DMS79 treated with DMSO at 0.1 percent for 48 hours (cell line): ENCODE data around the gene PSMD1.
"Not testable (repeated sequence)": the region's sequence is repeated elsewhere in the genome, so short reads cannot be mapped to it uniquely, and the experiment has no call there.

Experiments used
- DNase-seq: peaks from one replicate; lab custom pipeline; 2025; lab: John Stamatoyannopoulos, UW

Gene PSMD1

GRCh38 chr2:231057590-231057989, 923 bp downstream of the PSMD1 start:
- DNase-seq: no peak

GRCh38 chr2:231058761-231059550, 2.3 kb downstream of the PSMD1 start:
- no peak for DNase-seq

GRCh38 chr2:231059756-231060155, 3.1 kb downstream of the PSMD1 start:
- no peak for DNase-seq

GRCh38 chr2:231062776-231063175, 6.1 kb downstream of the PSMD1 start:
- DNase-seq: no peak

GRCh38 chr2:231063347-231063746, 6.7 kb downstream of the PSMD1 start:
- DNase-seq: no peak

GRCh38 chr2:231065966-231066365, 9.3 kb downstream of the PSMD1 start:
- DNase-seq: no peak

- DNase-seq: not testable (repeated sequence)
Observed at GRCh38 chr2:231067531-231067930, 10.9 kb downstream of the PSMD1 start.

GRCh38 chr2:231068525-231069222, 12.0 kb downstream of the PSMD1 start:
- no peak for DNase-seq

- no peak for DNase-seq
Observed at GRCh38 chr2:231069379-231070054, 12.8 kb downstream of the PSMD1 start.

GRCh38 chr2:231084565-231084964, 27.9 kb downstream of the PSMD1 start:
- no peak for DNase-seq

- DNase-seq: no peak
Observed at GRCh38 chr2:231088754-231089153, 32.1 kb downstream of the PSMD1 start.

- DNase-seq: no peak
Observed at GRCh38 chr2:231093933-231094332, 37.3 kb downstream of the PSMD1 start.

- DNase-seq: no peak
Observed at GRCh38 chr2:231094736-231095346, 38.2 kb downstream of the PSMD1 start.

GRCh38 chr2:231099918-231100317, 43.3 kb downstream of the PSMD1 start:
- DNase-seq: no peak

- not testable (repeated sequence) for DNase-seq
Observed at GRCh38 chr2:231100321-231100720, 43.7 kb downstream of the PSMD1 start.

- DNase-seq: no peak
Observed at GRCh38 chr2:231100990-231101389, 44.3 kb downstream of the PSMD1 start.

- DNase-seq: no peak
Observed at GRCh38 chr2:231102772-231103171, 46.1 kb downstream of the PSMD1 start.

GRCh38 chr2:231104115-231104713, 47.5 kb downstream of the PSMD1 start:
- DNase-seq: peak; percentile 11

GRCh38 chr2:231110551-231110950, 53.9 kb downstream of the PSMD1 start:
- no peak for DNase-seq

- no peak for DNase-seq
Observed at GRCh38 chr2:231111987-231112386, 55.3 kb downstream of the PSMD1 start.

- DNase-seq: no peak
Observed at GRCh38 chr2:231113489-231113888, 56.8 kb downstream of the PSMD1 start.

- no peak for DNase-seq
Observed at GRCh38 chr2:231115651-231116050, 59.0 kb downstream of the PSMD1 start.
